ENCODE measurements around the gene F2. TPM values are rescaled to one million over a fixed set of nuclear protein-coding genes. Genes with fewer than 3 reads are reported as not detected.

Gene F2
- total RNA-seq, 1 donor from 2014 or later: not detected

DNA sequence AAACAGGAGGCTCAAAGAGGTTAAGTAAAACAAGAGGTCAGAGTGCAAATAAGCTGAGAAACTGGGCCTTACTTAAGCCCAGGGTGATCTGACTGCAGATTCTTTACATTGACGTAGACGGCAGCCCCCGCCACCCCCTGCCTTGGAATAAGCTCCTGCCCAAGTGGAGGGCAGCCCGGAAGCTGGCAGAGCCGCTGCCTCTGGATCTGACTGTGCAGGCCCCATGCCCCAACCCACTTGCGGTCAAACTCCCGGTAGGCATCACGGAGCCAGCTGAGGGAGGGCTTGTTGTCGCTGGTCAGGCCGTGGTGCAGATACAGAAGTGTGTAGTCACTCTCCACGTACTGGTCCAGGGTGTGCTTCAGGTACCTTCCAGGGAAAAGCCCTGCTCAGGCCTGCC lies 37.2 kb upstream of the F2 start:
- H3K36me3 ChIP-seq: peaks cover 91% of the 10 kb centered on the region

DNA sequence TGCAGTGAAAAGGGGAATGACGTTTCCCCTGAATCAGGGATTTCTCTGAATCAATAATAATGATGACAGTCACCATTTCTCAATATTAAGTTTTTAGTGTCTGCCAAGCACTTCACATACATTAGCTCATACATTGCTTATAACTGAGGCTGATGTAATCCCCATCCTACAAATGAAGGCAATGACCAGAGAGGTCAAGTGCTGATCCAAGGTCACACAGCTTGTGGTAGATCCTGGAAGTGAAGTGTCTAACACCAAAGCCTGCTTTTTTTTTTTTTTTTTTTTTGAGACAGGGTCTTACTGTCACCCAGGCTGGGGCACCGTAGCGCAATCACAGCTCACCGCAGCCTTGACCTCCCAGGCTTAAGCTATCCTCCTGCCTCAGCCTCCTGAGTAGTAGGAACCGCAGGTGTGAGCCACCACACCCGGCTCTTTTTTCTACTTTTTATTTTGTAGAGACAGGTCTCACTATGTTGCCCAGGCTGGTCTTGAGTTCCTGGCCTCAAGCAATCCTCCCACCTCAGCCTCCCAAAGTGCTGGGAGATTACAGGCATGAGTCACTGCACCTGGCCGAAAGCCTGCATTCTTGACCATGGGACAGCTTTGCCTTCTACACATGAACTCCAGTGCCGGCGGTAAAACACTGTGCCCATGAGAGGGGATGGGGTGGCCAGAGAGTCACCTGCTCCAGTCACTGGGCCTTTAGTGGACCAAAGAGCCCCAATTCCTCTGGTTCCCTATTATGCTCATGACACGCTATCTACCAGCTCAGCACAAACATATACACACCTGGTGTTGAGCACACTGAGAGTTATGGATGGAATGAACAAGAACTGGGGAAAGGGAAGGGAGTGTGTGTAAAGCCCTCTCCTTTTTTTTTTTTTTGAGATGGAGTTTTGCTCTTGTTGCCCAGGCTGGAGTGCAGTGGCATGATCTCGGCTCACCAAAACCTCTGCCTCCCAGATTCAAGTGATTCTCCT lies 36.0 kb upstream of the F2 start:
- Histone ChIP-seq H3K4me1 (peaks cover 14% of the 10 kb centered on the region), H3K9me3 (no peaks in the 10 kb centered on the region), H3K36me3 (peaks cover 92% of the 10 kb centered on the region), H3K27me3 (ENCODE audit: low read depth) (no peaks in the 10 kb centered on the region), H3K4me3 (no peak overlapping the region), H3K27ac (no peak overlapping the region)
- DNase-seq (peak; percentile 20), ATAC-seq (no peak)
- TF ChIP-seq CTCF (IDR thresholded peaks at IDR 0.05): no peak
- intact Hi-C loops (cut with DNase I): no loop called here

More for the DNA sequence above, 37.2 kb upstream of the F2 start:
- H3K4me1 ChIP-seq: peaks cover 7% of the 10 kb centered on the region
- TF ChIP-seq CTCF (IDR thresholded peaks at IDR 0.05): no peak
- no peaks in the 10 kb centered on the region for H3K9me3 ChIP-seq
- intact Hi-C loops (cut with DNase I): no loop called here
- no peak overlapping the region for H3K4me3 ChIP-seq
- H3K27ac ChIP-seq: no peak overlapping the region
- H3K27me3 ChIP-seq (ENCODE audit: low read depth): no peaks in the 10 kb centered on the region
- no peak for DNase-seq
- no peak for ATAC-seq

DNA sequence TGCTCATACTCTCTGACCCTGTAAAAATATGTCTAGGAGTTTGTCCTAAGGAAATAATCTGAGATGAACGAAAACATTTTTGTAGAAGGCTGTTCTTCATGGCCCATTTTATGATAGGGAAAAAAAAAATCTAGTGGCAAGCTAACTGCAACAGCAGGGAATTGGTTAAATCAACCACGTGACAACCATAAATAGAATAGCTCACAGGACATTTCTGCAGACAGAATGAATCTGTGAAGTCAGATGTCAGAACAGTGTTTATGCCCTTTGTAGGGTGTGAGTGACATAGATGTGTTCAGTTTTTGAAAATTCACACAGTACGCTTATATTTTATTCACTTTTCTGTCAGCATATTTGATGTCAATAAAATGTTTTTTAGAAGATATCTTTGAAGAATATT lies 34.6 kb upstream of the F2 start:
- Histone ChIP-seq H3K4me3 (no peak overlapping the region), H3K9me3 (no peaks in the 10 kb centered on the region), H3K27me3 (ENCODE audit: low read depth) (no peaks in the 10 kb centered on the region), H3K27ac (no peak overlapping the region), H3K36me3 (peaks cover 92% of the 10 kb centered on the region), H3K4me1 (peaks cover 14% of the 10 kb centered on the region)
- no peak for ATAC-seq
- no peak for DNase-seq
- intact Hi-C loops (cut with DNase I): no loop called here
- no peak for TF ChIP-seq CTCF (IDR thresholded peaks at IDR 0.05)

DNA sequence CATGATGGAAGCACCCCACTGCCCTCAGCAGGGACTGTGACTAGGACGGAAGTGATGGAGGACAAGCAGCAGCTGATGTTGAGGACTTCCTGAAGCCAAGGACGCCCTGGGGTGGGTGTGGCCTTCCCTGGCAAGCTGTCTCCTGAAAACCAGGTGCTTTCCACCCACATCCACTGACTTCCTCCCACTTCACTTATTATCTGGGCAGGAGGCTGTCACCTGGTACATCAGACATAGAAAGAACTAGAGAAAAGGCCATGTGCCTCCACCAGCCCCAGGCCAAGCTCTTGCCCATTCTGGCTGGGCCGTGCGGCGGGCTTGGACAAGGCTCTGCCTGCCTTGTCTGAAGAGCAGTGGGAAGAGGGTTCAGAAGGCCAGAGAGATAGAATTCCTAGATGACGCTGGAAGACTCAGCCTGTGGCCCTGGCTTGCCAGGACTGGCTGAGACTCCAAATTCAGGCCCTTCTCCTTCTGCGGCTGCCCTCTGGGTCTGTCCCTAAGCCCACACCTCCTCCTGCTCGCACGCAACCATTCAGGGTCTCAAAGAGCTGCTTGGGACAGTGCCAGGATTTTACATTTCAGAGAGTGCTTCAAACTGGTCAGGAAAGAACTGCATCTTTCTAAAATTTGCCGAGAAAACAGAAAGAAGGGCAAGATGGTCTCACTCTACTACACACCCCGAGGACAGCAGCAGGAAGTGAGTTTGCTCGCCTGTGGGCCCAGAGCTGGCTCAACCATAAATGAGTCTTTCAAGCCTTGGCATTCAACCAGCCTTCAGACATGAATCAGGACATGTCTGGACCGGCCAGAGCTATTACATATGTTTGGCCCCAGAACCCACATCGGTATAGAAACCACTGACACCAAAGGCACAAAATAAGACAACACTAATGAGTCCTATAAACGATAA lies 31.9 kb upstream of the F2 start:
- Histone ChIP-seq H3K9me3 (no peaks in the 10 kb centered on the region), H3K36me3 (peaks cover 86% of the 10 kb centered on the region), H3K27ac (peak overlapping the region; percentile 66), H3K4me1 (peaks cover 14% of the 10 kb centered on the region), H3K4me3 (no peak overlapping the region), H3K27me3 (ENCODE audit: low read depth) (no peaks in the 10 kb centered on the region)
- no peak for TF ChIP-seq CTCF (IDR thresholded peaks at IDR 0.05)
- intact Hi-C loops (cut with DNase I): no loop called here
- DNase-seq (peak; percentile 38), ATAC-seq (peak; percentile 40 to 58)

DNA sequence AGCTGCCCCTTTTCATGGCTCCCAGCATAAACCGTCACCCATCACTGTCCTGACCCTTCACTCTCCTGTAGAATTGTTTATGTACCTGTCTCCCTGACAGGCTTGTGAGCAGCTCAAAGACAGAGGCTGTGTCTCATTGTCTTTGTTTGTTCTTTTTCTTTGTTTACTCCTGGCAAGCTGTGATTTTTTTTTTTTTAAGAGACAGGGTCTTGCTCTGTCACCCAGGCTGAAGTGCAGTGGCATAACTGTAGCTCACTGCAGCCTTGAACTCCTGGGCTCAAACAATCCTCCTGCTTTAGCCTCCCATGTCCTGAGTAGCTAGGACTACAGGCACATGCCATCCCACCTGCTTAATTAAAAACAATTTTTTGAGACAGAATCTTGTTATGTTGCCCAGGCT lies 28.3 kb upstream of the F2 start:
- DNase-seq: no peak
- H3K36me3 ChIP-seq: peaks cover 91% of the 10 kb centered on the region
- H3K9me3 ChIP-seq: no peaks in the 10 kb centered on the region
- ATAC-seq: no peak
- H3K4me3 ChIP-seq: no peak overlapping the region
- intact Hi-C loops (cut with DNase I): no loop called here
- H3K27me3 ChIP-seq (ENCODE audit: low read depth): no peaks in the 10 kb centered on the region
- no peak for TF ChIP-seq CTCF (IDR thresholded peaks at IDR 0.05)
- no peak overlapping the region for H3K27ac ChIP-seq
- peaks cover 14% of the 10 kb centered on the region for H3K4me1 ChIP-seq

All from lower lobe of right lung (tissue), 2 donors.